IMR-90 (cell line): ENCODE results near the gene ZDHHC18. TPM values are rescaled to one million over a fixed set of nuclear protein-coding genes. Genes with fewer than 3 reads are reported as not detected.

ENCODE experiments used
- ATAC-seq: fragments of 200-7000 bp; cut with Tn5 transposase; 2 replicates; pipeline ENCODE4 v1.9.1; 2020; ENCODE audit warnings: low read depth, mild to moderate bottlenecking, moderate library complexity
- BruUV-seq: library from RNA; stranded (reverse); fragments of 400-500 nt; replicated peaks from 2 replicates; lab custom pipeline; 2021; lab: Mats Ljungman, UMichigan
- CTCF ChIA-PET: fragments of 300-600 bp; formaldehyde crosslinking; extraction: SDS; loops from one replicate; lab custom pipeline; 2021; ENCODE audit warnings: antibody characterized with exemption; lab: Yijun Ruan, JAX
- POLR2A ChIA-PET: fragments of 300-600 bp; sonication (Branson Sonifier 250); formaldehyde crosslinking; loops from one replicate; lab custom pipeline; 2022; ENCODE audit warnings: antibody characterized with exemption; ENCODE audit not compliant: unreplicated experiment; lab: Charles Lee
- DNase-seq: peaks from one replicate; pipeline ENCODE4 v3.0.0; 2013
- H2AFZ ChIP-seq: replicated peaks from 2 replicates; pipeline ENCODE3; 2013; ENCODE audit warnings: low read length, mild to moderate bottlenecking; ENCODE audit not compliant: poor library complexity
- H2AK5ac ChIP-seq: 2 replicates; pipeline ENCODE4 v1.6.1; 2013; ENCODE audit warnings: low read depth, low read length, inconsistent platforms
- H2AK9ac ChIP-seq: replicated peaks from 2 replicates; pipeline ENCODE3; 2013; ENCODE audit warnings: mild to moderate bottlenecking, low read depth, low read length, moderate library complexity; ENCODE audit not compliant: poor library complexity
- H2BK120ac ChIP-seq: 2 replicates; pipeline ENCODE4 v1.6.1; 2013; ENCODE audit warnings: low read depth, low read length, inconsistent platforms
- H2BK15ac ChIP-seq: 3 replicates; pipeline ENCODE4 v1.6.1; 2013; ENCODE audit warnings: low read depth, low read length, inconsistent platforms
- H2BK20ac ChIP-seq: 2 replicates; pipeline ENCODE4 v1.6.1; 2013; ENCODE audit warnings: low read depth, mild to moderate bottlenecking, inconsistent platforms, low read length, moderate library complexity
- H2BK5ac ChIP-seq: 2 replicates; pipeline ENCODE4 v1.6.1; 2013; ENCODE audit warnings: mild to moderate bottlenecking, low read depth, low read length, inconsistent platforms; ENCODE audit not compliant: poor library complexity, severe bottlenecking
- H3K14ac ChIP-seq: replicated peaks from 2 replicates; pipeline ENCODE4 v1.6.1; 2013; ENCODE audit warnings: low read depth, low read length, inconsistent platforms
- H3K18ac ChIP-seq: 2 replicates; pipeline ENCODE4 v1.6.1; 2013; ENCODE audit warnings: low read depth, low read length, control low read depth
- H3K23ac ChIP-seq: 2 replicates; pipeline ENCODE4 v1.6.1; 2013; ENCODE audit warnings: low read depth, low read length, inconsistent platforms
- H3K27ac ChIP-seq: 2 replicates; pipeline ENCODE4 v1.5.1; 2013; ENCODE audit warnings: mild to moderate bottlenecking, control low read depth, low read length; ENCODE audit not compliant: insufficient read depth
- H3K27me3 ChIP-seq: 2 replicates; pipeline ENCODE4 v1.6.1; 2013; ENCODE audit warnings: low read length; ENCODE audit not compliant: control insufficient read depth, insufficient read depth
- H3K36me3 ChIP-seq: 2 replicates; pipeline ENCODE4 v1.6.1; 2013; ENCODE audit warnings: low read length, mixed read lengths; ENCODE audit not compliant: control insufficient read depth, insufficient read depth
- H3K4ac ChIP-seq: 2 replicates; pipeline ENCODE4 v1.6.1; 2013; ENCODE audit warnings: low read depth, low read length, inconsistent platforms
- H3K4me1 ChIP-seq: 2 replicates; pipeline ENCODE4 v1.6.1; 2013; ENCODE audit warnings: low read length, mixed read lengths; ENCODE audit not compliant: control insufficient read depth, insufficient read depth
- H3K4me2 ChIP-seq: 2 replicates; pipeline ENCODE4 v1.6.1; 2013; ENCODE audit warnings: low read depth, mild to moderate bottlenecking, control low read depth, low read length, moderate library complexity
- H3K4me3 ChIP-seq: 2 replicates; pipeline ENCODE4 v1.5.1; 2013; ENCODE audit warnings: low read depth, mild to moderate bottlenecking, control low read depth, low read length, moderate library complexity; ENCODE audit not compliant: insufficient read depth
- H3K56ac ChIP-seq: 2 replicates; pipeline ENCODE4 v1.6.1; 2013; ENCODE audit warnings: low read length, inconsistent platforms; ENCODE audit not compliant: insufficient read depth; ENCODE audit errors: extremely low read depth
- H3K79me1 ChIP-seq, 2 experiments: 2 replicates each; pipeline ENCODE4 v1.6.1; 2013; ENCODE audit warnings: low read length in 2 of 2, inconsistent platforms in 1 of 2, low read depth in 1 of 2
- H3K9ac ChIP-seq: 2 replicates; pipeline ENCODE4 v1.6.1; 2013; ENCODE audit warnings: low read depth, low read length, control low read depth
- H3K9me1 ChIP-seq: 2 replicates; pipeline ENCODE4 v1.6.1; 2013; ENCODE audit warnings: low read length, inconsistent platforms; ENCODE audit not compliant: insufficient read depth
- H3K9me3 ChIP-seq: 2 replicates; pipeline ENCODE4 v1.6.1; 2013; ENCODE audit warnings: low read length; ENCODE audit not compliant: control insufficient read depth, insufficient read depth
- H4K20me1 ChIP-seq: 2 replicates; pipeline ENCODE4 v1.6.1; 2013; ENCODE audit warnings: low read length, inconsistent platforms; ENCODE audit not compliant: insufficient read depth
- H4K5ac ChIP-seq: 2 replicates; pipeline ENCODE4 v1.6.1; 2013; ENCODE audit warnings: mild to moderate bottlenecking, low read depth, low read length, control low read depth
- H4K8ac ChIP-seq, 2 experiments: 2 replicates each; pipeline ENCODE4 v1.6.1; 2013; ENCODE audit warnings: low read depth in 2 of 2, low read length in 2 of 2, control low read depth in 1 of 2, inconsistent platforms in 1 of 2
- H4K91ac ChIP-seq: 2 replicates; pipeline ENCODE4 v1.6.1; 2013; ENCODE audit warnings: low read depth, low read length, inconsistent platforms; ENCODE audit not compliant: insufficient read depth
- CTCF ChIP-seq: conservative IDR thresholded peaks from 2 replicates; pipeline ENCODE4 v1.5.1; 2012; ENCODE audit warnings: mild to moderate bottlenecking, low read depth, low read length, improper control_type of control experiment
- MXI1 ChIP-seq: IDR thresholded peaks from 2 replicates; pipeline ENCODE4 v1.6.1; 2012; ENCODE audit warnings: low read depth, mild to moderate bottlenecking, low read length, moderate library complexity, borderline replicate concordance
- NFE2L2 ChIP-seq: fragments of 150-350 bp; IDR thresholded peaks from 2 replicates; pipeline ENCODE4 v1.6.1; 2016; ENCODE audit warnings: low read depth, mild to moderate bottlenecking, low read length
- WGBS, 2 experiments: methylation state at CpG; one replicate each; pipeline versions ENCODE4 v1.1.5 to v1.1.7; 2013; ENCODE audit warnings: missing lambda C conversion rate in 2 of 2; ENCODE audit not compliant: insufficient read length in 1 of 2; ENCODE audit errors: extremely low coverage in 2 of 2; 5-methylcytosine and 5-hydroxymethylcytosine counted together
- dilution Hi-C: fragments of 300-500 bp; cut with HindIII; formaldehyde crosslinking; loops from one replicate; pipeline ENCODE4 v1.14.3; 2018; ENCODE audit warnings: low sequenced_read_pairs; ENCODE audit not compliant: unreplicated experiment
- in situ Hi-C: fragments of 300-500 bp; cut with MboI; formaldehyde crosslinking; loops from 3 replicates; pipeline ENCODE4 v1.14.3; 2019; ENCODE audit warnings: low sequenced_read_pairs, inconsistent platforms, mixed read lengths
- intact Hi-C: fragments of 100-400 bp; cut with micrococcal nuclease; formaldehyde crosslinking; loops from 2 replicates; pipeline ENCODE4 v1.10.0; 2022
- polyA plus RNA-seq, 3 experiments: library from polyadenylated mRNA; depleted of rRNA; stranded (reverse); fragments of >200 nt; gene quantifications; 2 replicates each; pipeline ENCODE4 v1.2.3, GENCODE V29; 2012; ENCODE audit warnings: low replicate concordance in 1 of 3
- total RNA-seq: library from RNA; depleted of rRNA; stranded (reverse); fragments of >200 nt; gene quantifications from 2 replicates; pipeline ENCODE4 v1.2.3, GENCODE V29; 2012

The ZDHHC18 gene
- total and polyA plus RNA-seq, 2 of the 4 experiments (the other 2 are of a cell fraction): 12.5 to 37.0 TPM

GRCh38 chr1:26861889-26862378 is 35.4 kb downstream of the ZDHHC18 start:
- Histone ChIP-seq H3K36me3 (no peaks in the 10 kb centered on the region), H3K4ac (peak overlapping the region; percentile 6; the same call in 1 of the 2 replicates), H2AFZ (no peak overlapping the region), H4K91ac (no peak overlapping the region), H2AK9ac (no peak overlapping the region), H2AK5ac (peak overlapping the region; percentile 21), H3K4me2 (no peak overlapping the region), H3K27me3 (no peaks in the 10 kb centered on the region), H3K9me1 (peaks cover 12% of the 10 kb centered on the region), H4K8ac (no peak overlapping the region), H4K20me1 (no peaks in the 10 kb centered on the region), H2BK5ac (no peak overlapping the region), H4K5ac (no peak overlapping the region), H3K79me1 (0 out of 4 replicates have a peak, but pooled peaks cover 0 to 3% of the 10 kb centered on the region in 2 experiments), H3K9ac (no peak overlapping the region), H3K27ac (no peak overlapping the region), H3K4me1 (peaks cover 4% of the 10 kb centered on the region), H3K9me3 (no peaks in the 10 kb centered on the region), H2BK120ac (no peak overlapping the region), H3K18ac (no peak overlapping the region), H3K14ac (no peak overlapping the region), H2BK20ac (no peak overlapping the region), H3K4me3 (no peak overlapping the region), H3K23ac (no peak overlapping the region), H2BK15ac (no peak overlapping the region), H3K56ac (no peak overlapping the region)
- ATAC-seq (no peak), DNase-seq (no peak)
- BruUV-seq: no TSS peak
- TF ChIP-seq MXI1 (no peak), CTCF (no peak), NFE2L2 (no peak)
- in situ Hi-C loops (no loop called here), dilution Hi-C loops (no loop called here), intact Hi-C loops (loop anchor here (10.0 kb wide), 1 partner anchor 167 kb away; the partner anchor contains the start of gene ARID1A)
- ChIA-PET POLR2A (no interaction called here), CTCF (interaction anchor here (0.6 kb wide), 1 partner anchor 279 kb away, joined by 3 read pairs; no protein-coding TSS in a partner anchor)
- WGBS, 2 experiments: 91% methylated on average over 5 of the region's 7 CpGs; no CpG with 5 or more reads in 1 of the 2 experiments
